Measurements from ENCODE around the gene SULT4A1.

SULT4A1 gene

DNA sequence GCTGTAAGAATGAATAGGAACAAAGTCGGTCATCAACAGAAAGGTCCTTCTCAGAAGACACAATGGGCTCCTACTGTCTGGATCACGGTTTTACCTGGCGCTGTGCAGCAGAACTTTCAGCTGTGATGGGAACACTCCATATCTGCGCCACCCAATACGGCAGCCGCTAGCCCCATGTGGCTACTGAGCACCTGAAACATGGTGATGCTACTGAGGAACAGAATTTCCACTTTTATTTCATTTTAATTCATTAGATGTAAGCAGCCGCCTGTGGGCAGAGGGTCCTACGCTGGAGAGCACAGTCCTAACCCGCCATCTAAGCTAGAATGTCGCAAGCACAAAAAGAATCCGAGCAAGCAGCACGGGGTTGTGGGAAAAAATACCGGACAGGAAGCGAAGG is 2.7 kb downstream of the SULT4A1 start:
- no peak for DNase-seq

DNA sequence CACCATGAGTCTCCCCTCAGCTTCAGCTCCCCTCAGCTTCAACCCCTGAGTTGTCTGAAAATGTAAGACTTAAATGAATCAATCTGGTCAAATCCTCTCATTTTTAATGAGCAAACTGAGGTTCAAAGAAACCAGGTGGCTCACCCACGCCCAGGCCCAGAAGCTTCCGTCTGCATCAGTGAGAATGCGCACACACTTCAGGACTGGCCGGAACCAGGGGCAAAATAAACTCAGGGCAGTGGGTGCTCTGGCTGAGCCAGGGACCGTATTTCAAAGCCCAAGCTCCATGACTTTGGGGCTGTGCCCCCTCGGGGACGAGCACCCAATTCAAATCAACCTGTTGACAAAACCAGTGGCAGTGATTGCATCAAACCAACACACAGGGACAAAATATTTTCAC is 3.1 kb downstream of the SULT4A1 start:
- no peak for DNase-seq

DNA sequence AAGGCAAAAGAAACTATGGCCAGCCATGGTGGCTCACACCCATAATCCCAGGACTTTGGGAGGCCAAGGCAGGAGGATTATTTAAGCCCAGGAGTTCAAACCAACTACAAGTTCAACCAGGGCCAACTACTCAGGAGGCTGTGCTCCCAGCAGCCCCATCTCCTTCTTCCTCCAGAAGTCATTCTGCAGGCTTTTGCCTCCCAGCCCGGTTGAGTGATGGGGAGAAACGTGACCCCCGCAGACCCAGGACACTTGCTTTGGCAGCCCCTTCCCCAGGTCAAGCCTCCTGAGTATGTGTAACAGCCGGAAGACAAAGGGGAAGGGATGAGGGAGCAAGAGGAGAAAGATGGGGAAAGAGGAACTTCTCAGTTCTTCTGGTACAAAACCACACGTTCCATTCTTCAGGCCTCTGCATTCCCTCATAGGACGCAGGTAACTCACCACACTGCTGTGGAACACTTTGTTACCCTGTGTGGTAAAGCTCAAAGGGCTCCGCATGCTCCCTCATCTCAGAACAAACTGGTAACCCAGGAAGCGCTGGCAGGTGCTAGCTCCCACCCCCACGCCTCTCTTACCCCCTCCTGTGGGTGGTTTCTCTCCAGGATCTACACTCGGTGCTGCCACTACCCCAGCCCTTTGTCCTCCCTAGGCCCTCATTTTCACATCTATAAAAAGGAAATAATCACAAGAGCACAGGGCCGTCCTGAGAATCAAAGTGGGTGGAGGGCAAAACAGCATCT is 4.0 kb downstream of the SULT4A1 start:
- DNase-seq = no peak

DNA sequence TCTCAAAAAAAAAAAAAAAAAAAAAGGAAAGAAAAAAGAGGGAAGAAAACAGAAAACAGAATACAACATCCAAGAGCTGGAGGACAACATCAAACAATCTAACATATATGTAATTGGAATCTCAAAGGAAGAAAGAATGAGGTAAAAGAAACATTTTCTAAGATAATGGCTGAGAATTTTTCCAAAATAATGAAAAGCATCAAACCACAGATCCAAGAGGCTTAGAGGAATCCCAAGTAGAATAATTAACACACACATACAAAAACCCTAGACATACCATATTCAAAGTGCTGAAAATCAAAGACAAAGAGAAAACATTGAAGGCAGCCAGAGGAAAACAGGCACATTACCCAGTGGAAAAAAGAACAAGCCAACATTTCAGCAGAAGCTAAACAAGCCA is 4.9 kb downstream of the SULT4A1 start:
- no peak for DNase-seq

DNA sequence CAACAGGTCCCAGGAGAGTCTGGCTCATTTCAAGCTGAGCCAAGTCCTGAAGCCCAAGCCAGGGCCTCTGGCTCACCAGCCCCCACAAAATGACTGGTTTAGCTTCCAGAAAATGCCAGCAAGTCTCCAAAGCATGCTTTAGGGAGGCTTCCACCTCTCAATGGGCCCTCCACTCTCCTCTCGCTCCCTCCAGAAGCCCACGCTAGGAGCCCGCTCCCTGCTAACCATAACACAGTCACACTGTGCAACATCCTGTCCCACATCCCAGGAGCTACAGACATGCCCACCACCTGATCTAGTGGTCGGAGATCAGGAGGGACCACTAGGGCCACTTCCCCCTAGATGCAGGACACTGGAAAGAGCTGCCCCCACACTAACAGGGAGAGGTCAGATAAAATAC is 6.9 kb downstream of the SULT4A1 start:
- DNase-seq = no peak

DNA sequence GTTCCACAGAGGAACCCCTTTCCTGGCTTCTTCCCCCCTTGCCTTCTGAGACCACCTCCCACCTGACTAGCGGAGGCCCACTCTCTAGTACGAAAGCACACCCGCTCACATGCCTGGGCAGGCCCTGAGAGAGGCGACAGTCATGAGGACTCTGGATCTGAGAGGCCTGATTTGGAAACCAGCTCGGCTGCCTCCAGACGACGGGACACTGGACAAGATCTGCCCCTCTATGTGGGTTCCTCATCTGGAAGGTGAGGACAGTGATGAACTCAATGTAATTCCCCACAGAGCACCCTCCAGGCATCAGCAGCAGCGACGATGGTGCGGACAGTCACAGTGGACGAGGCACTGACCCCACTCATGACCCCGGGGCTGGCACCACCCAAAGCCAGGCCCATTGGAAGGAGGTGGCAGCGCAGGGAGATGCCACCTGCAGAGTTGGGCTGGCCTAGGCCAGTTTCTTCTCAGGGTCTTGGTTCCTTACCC is 7.5 kb downstream of the SULT4A1 start:
- DNase-seq = no peak

DNA sequence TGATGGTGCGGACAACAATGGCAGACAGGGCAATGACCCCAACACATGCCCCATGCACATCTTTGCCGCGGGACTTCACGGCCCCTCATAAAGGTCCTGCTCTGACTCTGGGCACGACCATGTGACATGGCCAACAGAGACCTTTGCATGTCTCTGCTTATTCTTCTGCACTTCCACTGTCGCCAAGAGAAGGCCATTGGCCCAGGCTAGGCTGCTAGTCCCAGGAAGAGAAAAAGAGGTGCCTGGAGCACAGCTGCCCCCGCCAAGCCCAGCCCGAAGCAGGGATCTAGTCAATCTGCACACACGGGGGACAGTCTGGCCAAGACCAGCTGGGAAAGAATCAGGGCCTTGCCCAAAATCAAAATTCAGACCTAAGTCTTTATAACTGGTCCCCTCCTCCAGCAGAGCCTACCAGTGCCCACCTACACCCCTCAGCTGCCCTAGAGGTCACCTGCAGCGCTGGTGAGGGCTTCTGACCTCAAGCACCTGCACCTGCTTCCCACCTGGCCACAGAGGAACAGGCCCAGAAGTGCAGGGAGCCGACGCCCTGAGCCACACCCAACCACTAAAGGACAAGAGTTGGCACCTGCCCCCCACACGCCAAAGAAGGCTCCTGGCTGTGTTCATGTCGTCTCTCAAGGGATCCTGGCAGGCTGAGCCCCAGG is 8.1 kb downstream of the SULT4A1 start:
- DNase-seq = no peak

DNA sequence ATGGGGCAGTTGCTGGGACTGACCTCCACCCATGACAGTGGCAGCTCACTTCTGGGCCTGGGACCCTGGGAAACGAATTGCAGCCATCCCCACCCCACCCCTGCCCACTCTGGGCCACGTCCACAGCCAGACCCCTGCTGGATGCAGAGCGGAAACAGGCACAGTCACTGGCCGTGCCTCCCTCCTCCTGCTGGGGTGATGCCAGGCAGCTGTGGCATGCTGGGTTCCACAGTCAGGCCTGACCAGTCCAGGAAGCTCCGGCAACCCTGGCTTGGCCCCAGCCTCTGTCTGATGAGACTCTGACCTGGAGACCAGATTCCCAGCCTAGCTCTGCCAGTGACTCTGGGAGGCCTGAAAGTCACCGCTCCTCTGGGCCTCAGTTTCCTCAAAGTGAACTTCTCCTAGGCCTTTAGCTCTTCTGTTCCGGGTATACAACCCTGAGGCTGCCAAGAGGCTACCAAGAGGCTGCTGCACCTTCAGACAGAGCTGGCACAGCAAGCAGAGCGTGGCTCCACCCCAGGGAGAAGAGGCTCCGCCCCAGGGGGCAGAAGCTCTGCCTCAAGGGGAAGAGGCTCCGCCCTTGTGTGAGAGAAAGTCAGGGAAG is 8.9 kb downstream of the SULT4A1 start:
- DNase-seq = no peak

DNA sequence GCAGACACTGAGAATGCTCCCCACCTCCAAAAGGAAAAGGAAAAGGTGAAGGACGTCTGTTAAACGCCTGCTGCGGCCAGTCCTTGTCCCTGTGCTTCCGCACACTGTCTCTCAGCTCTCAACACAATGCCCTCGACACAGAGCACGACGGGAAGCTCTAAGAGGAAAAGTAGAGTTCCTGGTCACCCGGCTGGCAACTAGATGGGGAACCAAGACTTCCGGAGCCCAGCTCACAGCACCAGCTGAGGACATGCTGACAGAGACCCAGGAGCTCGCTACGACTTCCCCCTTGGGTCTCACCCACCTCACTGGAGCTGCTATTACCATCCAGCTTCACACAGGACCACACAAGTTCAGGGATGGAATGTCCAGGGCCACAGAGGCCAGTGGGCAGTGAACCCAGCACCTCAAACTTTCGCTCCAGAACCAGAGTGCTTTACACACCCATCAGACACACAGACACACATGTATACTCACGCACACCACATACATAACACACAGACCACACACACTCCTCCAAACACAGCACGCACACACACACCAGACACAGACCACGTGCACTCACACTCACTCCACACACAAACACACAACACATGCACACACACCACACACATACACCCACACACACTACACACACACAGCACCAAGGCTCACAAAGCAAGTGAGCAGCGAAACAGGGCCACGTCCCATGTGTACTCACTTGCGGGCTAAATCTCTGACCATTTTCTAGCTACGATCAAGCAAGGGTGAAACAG is 9.6 kb downstream of the SULT4A1 start:
- no peak for DNase-seq

DNA sequence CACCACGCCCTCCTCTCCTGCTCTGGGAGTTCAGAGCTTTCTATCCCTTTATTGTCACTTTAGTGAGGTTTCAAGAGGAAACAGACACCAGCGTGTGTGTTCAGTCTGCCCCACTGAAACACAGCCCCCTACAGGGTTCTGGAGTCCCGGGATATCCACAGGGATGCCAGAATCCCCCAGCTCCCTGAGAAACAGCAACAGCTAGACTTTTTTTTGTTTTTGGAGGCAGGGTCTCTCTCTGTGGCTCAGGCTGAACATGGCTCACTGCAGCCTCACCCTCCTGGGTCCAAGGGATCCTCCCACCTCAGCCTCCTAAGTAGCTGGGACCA is 10.4 kb downstream of the SULT4A1 start:
- DNase-seq = no peak

DNA sequence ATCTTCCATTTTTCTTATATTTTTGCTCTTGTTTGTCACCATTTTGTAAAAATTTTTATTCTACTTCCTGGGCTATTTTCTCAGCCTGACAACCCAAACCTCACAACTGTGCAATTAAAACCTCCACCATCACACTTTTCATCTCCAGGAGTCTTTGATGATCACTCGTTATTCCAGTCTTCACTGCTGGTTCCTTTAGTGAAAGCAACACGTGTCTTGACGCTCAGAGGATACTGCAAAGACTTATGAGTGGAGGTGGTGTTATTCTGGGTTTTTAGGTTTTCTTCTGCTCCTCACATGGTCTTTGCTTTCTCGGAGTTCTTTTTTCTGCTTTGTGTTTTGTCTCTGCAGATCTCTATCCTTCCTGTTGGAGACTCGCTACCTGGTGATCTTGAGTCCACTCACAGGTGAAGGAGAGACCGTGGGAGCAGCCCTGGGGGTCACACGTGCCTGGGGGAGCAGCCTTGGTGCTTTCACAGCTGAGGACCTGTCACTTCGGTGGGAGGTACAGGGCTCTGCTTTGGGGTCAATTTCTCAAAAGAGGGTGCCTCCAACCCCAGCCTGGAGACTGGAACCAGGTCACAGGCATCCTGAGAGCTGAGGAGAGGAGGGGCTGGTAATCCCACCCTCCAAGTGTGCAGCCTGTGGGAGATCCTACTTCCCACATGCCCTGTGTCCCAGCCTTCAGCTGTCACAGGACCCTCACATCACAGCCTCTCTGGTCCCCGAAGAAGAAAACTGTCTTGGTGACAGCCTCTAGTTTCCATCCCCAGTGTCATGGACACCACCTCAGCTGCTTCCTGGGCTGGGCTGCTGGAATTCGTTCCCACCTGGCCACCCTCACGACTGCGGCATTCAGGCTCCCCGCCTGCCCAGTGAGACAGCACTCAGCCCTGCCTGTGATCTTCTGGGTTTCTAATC is 11.0 kb downstream of the SULT4A1 start:
- no peak for DNase-seq

DNA sequence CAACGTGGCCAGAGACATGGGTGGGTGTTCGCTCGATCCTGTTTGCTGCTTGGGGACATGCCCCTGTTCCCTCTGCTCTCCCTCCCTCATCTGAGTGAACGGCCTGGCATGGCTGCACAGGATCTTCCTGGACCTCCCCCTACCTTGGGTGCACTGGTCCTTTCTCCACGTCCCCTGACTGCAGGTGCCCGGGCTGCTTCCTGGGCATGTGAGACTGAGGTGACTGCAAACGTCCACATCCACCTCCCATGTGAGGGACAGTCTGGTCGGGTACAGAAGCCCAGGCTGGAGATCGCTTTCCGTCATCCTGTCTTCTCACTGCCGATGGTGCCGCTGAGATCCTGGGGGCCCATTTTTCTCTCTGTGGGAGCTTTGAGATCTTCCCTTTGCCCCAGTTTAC is 11.8 kb downstream of the SULT4A1 start:
- no peak for DNase-seq

DNA sequence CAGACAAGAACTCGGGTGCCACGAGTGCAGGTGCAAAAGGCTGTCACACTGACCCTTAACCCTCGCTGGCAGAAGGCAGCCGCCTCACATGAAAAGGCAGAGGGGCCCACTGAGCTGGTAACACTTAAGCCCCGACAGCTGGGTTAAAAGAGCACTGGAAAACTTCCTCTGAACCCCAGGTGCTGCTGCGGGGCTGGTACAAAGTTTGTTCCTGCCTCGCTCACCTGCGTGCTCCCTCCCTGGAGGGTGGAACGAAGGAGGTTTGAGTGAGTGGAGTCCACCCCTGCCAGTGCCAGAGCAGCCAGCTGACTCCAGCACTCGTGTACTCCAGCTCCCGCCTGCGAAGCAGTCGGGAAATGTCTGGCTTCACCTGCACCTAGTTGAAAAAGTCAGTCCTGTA is 12.6 kb downstream of the SULT4A1 start:
- no peak for DNase-seq

DNA sequence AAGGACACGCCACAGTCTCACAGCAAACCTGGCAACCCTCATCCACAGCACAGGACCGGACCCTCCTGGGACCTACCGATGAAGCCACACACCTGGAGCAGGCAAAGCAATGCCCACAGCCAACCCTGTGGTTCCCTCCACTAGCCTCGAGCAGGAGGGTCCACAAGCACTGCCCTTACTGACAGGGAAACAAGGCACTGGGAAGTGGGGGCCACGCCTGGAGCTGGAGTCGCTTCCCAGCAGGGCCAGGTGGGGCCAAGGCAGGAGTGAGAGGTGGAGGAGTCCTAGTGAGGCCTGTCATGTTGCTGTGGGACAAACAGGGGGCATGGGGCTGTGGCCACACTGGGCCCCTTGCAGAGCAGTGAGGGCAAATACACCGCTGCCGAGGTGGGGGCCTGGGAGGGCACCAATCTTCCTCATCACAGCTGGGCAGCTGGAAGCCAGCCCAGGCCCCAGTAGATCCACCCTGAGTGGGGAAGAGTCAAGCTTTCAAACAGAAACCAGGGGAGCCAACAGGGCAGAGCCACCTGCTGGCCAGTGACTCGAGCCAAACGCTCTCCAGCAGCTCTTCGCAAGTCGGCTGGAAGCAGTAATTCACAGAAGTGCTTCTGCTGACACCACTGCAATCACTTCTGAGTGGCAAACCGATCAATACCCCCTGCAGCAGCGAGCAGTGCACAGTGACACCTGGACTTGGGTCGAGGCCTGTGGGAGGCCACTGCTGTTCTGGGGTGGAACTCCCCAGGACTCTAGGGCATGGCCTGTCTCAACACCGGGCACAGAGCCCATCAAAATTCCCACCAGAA is 13.7 kb downstream of the SULT4A1 start:
- DNase-seq = no peak

DNA sequence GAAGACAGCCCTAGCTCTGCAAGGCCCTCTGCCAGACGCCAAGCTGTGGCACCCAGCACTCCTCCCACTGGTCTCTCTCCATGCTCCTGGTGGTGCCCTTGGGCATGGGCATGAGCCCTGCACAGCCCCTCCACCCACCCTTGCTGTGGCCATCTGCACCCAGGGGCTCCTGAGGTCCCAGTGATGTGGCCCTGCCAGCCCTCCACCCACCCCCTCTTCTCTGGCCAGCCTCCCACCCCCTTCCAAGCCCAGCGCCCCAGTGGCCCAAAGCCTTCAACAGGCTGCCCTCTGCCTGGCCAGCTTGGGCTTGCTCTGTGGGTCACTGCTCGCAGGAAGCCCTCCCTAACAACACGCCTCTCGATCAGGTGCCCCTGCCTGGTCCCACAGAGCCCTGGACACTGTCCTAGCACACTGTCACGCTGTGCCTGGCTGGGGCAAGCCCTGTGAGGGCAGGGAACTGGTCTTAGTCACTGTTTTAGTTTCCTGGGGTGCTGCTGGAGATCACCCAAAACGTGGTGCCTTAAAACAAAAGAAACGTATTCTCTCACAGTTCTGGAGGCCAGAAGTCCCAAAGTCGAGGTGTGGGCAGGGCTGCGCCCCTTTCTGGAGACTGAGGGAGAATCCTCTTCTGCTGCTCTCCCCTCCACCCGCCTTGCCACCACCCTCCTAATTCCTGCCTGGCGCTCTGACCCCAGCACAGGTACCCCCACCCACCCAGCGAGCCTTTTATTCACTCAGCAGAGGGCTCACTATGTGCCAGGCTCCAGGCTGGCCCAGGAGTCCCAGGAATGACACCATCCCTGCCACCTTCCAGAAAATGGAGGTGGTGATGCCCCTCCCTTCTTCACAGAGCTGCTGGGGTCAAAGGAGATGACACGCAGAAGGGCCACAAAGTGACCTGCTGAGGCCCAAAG is 14.7 kb downstream of the SULT4A1 start:
- DNase-seq = no peak

DNA sequence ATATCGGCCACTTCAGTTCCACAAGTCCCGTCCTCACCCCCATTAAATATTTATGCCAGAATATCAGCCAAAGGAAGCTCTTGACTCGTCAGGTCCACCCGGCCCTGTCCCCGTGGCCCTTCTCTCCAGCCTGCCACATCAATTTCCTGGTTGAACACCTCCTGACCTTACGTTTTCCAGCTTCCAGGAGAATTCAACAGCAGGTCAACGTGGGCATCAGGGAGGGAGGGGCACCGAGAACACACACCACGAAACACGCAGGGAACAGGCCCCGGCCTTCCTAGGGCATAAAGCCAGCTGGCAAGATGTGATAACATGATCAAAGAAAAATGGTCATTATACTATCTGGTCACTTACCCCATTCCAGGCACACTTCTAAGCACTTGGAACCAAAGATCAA is 15.3 kb downstream of the SULT4A1 start:
- DNase-seq = no peak

DNA sequence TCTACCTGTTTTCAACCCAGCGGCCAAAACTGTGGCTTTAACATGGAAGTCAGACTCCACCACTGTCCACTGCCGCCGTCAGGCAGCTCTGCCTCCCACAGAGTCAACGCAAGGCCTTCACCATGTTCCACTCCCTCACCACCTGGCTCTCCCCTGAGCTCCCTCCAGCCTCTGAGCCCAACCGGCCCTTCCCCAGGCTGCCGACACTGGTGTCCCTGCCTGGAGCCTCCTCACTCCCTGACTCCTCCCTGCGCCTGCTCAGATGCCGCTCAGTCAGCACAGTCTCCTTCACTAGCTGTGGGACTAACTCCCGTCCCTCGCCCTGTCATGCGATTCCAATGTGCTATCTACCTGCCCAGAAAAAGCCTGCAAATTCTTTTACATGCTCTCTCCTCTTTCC is 16.3 kb downstream of the SULT4A1 start:
- DNase-seq = no peak

DNA sequence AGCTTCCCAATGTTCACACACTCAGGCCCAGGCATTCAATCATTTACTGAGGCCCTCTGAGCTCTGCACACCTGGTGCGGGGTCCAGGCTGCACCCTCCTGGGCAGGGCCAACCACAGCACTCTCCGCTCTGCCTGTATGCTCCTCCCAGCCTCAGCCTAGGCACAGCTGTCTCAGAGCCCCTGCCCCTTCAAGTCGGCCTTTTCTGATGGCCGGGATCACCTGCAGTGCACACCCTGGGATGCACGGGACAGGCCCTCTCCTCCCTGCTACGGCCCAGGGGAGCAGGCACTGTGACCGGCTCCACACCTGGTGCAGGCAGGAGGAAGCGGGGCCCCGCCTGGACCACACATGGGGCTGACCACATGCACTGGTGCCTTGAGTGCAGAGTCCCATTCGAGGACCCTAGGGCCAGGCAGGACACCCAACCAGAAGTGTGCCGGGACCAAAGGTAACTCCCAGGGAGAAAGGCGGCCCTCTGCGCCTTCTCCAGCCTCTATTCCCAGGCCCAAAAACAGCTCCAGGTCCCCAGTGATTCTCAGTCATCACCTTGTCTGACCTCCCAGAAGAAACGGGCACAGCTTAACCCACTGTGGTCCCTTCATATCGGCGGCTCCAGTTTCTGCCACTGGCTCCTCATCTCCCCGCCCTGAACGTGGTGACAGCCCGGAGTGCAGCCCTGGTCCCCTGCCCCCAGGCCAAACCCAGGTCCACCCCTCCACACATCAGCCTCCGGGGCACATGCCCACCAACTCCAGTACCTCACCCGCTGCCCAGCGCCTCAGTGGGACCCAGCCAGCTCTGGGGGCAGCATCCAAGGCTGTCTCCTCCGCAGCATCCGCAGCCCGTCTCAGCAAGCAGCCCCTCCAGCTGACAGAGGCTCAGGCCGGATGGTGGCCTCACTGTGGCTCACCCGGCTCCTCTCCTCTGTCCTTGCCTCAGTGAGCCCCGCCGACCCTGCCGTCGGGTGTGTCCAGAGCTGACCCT is 17.5 kb downstream of the SULT4A1 start:
- DNase-seq = no peak
